ENCODE data around the gene EEF1B2. TPM values are rescaled to one million over a fixed set of nuclear protein-coding genes. Genes with fewer than 3 reads are reported as not detected.

EEF1B2 gene
- total and polyA plus RNA-seq, 2 of the 8 experiments (the other 6 are each of a cell fraction or from before 2014, with no cell fraction given) = 504 to 679 TPM

DNA sequence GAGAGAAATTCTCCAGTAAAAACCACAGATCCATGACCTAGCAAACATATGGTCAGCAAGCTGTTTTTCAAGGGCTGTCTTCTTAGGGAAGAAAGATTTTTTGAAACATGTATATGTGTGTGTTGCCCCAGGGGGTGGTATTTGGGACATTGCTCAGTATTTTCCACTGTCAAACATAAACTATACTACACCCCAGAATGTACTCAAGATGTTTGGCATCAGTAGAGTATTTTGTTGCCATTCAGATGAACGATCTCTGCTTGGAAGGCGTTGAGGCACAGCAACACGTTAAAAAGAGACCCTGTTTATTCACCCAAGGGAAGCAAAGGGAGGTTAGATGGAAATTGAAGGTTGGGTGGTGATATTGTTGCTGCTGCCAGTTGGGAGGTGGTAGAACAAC is 30.0 kb downstream of the EEF1B2 start:
- TF ChIP-seq KDM5A (IDR thresholded peaks at IDR 0.05; ENCODE audit: low read length) (no peak), RXRA (IDR thresholded peaks at IDR 0.05; ENCODE audit: insufficient read depth, low read depth, low read length) (no peak), JUN (IDR thresholded peaks at IDR 0.05; ENCODE audit: low read depth, low read length) (no peak)
- Histone ChIP-seq H3K9ac (replicated peaks in 1 of 4; ENCODE audit: extremely low read depth in 1 of 4, low read depth in 3 of 4, low read length in 3 of 4) (no peak overlapping the region), H4K8ac (ENCODE audit: extremely low read depth, insufficient read depth, low read length) (no peak overlapping the region), H3K23me2 (ENCODE audit: low read depth, low read length) (peaks cover 2% of the 10 kb centered on the region; the same call in 1 of the 2 replicates), H4K20me1 (replicated peaks in 1 of 2; ENCODE audit: control insufficient read depth in 1 of 2, insufficient read depth in 2 of 2, low read length in 2 of 2) (no peaks in the 10 kb centered on the region), H3K9me3 (ENCODE audit: insufficient read depth in 2 of 2, low read depth in 1 of 2, low read length in 1 of 2) (no peaks in the 10 kb centered on the region), H3K18ac (ENCODE audit: extremely low read depth, low read length) (no peak overlapping the region), H4K5ac (ENCODE audit: insufficient read length, low read depth, low read length) (no peak overlapping the region), H3K4me1 (replicated peaks in 1 of 4; ENCODE audit: control insufficient read depth in 3 of 4, insufficient read depth in 4 of 4, low read length in 3 of 4) (no peaks in the 10 kb centered on the region), H4K91ac (replicated peaks; ENCODE audit: insufficient read length, low read length) (no peak overlapping the region), H2BK12ac (ENCODE audit: low read depth, low read length) (no peak overlapping the region), H3K14ac (ENCODE audit: insufficient read length) (no peak overlapping the region), H2AK5ac (ENCODE audit: low read depth, low read length) (no peak overlapping the region), H3K56ac (replicated peaks; ENCODE audit: insufficient read length, low read depth, low read length) (no peak overlapping the region), H3K27me3 (replicated peaks in 1 of 4; ENCODE audit: control insufficient read depth in 3 of 4, extremely low read depth in 1 of 4, insufficient read depth in 3 of 4, low read length in 3 of 4) (no peaks in the 10 kb centered on the region), H2BK120ac (replicated peaks; ENCODE audit: low read depth, low read length) (no peak overlapping the region), H3K36me3 (ENCODE audit: control insufficient read depth in 2 of 4, insufficient read depth in 4 of 4, low read length in 3 of 4) (no peaks in the 10 kb centered on the region), H3K23ac (ENCODE audit: insufficient read length) (no peak overlapping the region), H3K4me2 (ENCODE audit: insufficient read depth in 1 of 2, low read depth in 2 of 2, low read length in 2 of 2) (no peak overlapping the region), H3K79me2 (ENCODE audit: control insufficient read depth in 1 of 2, insufficient read depth in 2 of 2, low read length in 2 of 2) (no peaks in the 10 kb centered on the region), H3K4ac (replicated peaks; ENCODE audit: insufficient read length, low read depth, low read length) (no peak overlapping the region), H2BK5ac (ENCODE audit: low read depth, low read length) (no peak overlapping the region), H2BK15ac (ENCODE audit: low read length) (no peak overlapping the region), H3K27ac (ENCODE audit: low read depth, low read length) (no peak overlapping the region), H3K4me3 (ENCODE audit: extremely low read depth in 1 of 4, insufficient read depth in 2 of 4, low read depth in 3 of 4, low read length in 4 of 4) (no peak overlapping the region), H2BK20ac (ENCODE audit: low read length) (no peak overlapping the region), H2AFZ (ENCODE audit: low read length) (no peak overlapping the region), H3K79me1 (ENCODE audit: low read depth, low read length) (no peaks in the 10 kb centered on the region)
- ChIA-PET CTCF (ENCODE audit: partially characterized antibody) (interaction anchor here (2.4 kb wide), 1 partner anchor 24 kb away, joined by 10 read pairs; no protein-coding TSS in a partner anchor), POLR2A (ENCODE audit: partially characterized antibody) (no interaction called here)
- 93% methylated on average over 3 of the region's 3 CpGs; no CpG with 5 or more reads in 1 of the 2 experiments for WGBS, 2 experiments (ENCODE audit: extremely low coverage in 1 of 2, insufficient coverage in 1 of 2, insufficient read length in 1 of 2, insufficient replicate concordance in 2 of 2, low coverage in 1 of 2, low lambda C conversion rate in 2 of 2, missing lambda C conversion rate in 1 of 2)
- FAIRE-seq (no peak), DNase-seq (ENCODE audit: low read depth in 1 of 2, low spot score in 2 of 2) (no peak)

Data from H1 (cell line).